Stimulated activated naive CD8-positive, alpha-beta T cell treated with anti-CD3 and anti-CD28 coated beads, Interleukin-15, Interleukin-2, amounts not matched to agents 100 ng/mL and 50 ng/mL, for 24 hours (primary cell): ENCODE measurements around the gene DLL4.
A peak's percentile ranks its signal among the peaks of the same experiment; 100 is the strongest.

Experiments
- H3K27ac Mint-ChIP-seq: one replicate; pipeline ENCODE4 v1.8.0; 2021; ENCODE audit warnings: mild to moderate bottlenecking, mixed read lengths
- H3K27me3 Mint-ChIP-seq: one replicate; pipeline ENCODE4 v1.8.0; 2021; ENCODE audit warnings: mixed read lengths
- H3K36me3 Mint-ChIP-seq: one replicate; pipeline ENCODE4 v1.8.0; 2021; ENCODE audit warnings: low read depth, mixed read lengths
- H3K4me1 Mint-ChIP-seq: one replicate; pipeline ENCODE4 v1.8.0; 2021; ENCODE audit warnings: low read depth, mixed read lengths
- H3K4me3 Mint-ChIP-seq: one replicate; pipeline ENCODE4 v1.8.0; 2021; ENCODE audit warnings: mild to moderate bottlenecking, mixed read lengths
- H3K9me3 Mint-ChIP-seq: one replicate; pipeline ENCODE4 v1.8.0; 2021; ENCODE audit warnings: mixed read lengths

Gene DLL4

DNA sequence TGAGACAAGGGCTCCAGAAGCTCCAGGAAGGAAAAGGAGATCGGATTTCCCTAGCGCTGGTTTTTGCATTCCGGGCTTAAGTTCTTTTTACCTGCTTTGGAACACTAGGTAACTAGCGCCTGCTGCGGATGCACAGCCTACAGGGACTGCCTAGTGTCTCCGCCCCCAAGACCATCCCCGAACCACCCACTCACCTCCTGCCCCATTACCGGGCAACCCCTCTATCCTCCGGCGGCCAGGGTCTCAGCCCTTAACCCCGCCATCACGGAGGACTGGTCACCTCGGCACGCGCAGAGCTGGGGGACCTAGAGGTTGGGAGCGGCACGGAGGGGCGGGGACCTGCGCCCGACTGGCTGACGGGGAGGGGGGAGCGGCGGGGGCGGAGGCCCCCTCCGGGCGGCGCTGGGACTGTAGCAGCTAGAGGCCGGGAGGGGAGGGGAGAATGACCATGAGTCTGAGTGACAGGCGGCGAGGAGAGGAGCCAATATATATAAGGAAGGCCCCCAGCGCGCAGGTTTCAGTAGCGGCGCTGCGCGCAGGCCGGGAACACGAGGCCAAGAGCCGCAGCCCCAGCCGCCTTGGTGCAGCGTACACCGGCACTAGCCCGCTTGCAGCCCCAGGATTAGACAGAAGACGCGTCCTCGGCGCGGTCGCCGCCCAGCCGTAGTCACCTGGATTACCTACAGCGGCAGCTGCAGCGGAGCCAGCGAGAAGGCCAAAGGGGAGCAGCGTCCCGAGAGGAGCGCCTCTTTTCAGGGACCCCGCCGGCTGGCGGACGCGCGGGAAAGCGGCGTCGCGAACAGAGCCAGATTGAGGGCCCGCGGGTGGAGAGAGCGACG is at the start of gene DLL4:
TSS of gene DLL4 (plus strand) at position 520 of the 839 bp plus-strand sequence. CDS start 329 bp downstream, outside the sequence.
- Mint-ChIP-seq H3K4me3 (peak within 1 kb of the TSS; percentile 60), H3K36me3 (no peaks in the 10 kb centered on the region), H3K27ac (no peak within 1 kb of the TSS), H3K4me1 (peaks cover 50% of the 10 kb centered on the region), H3K27me3 (peaks cover 66% of the 10 kb centered on the region), H3K9me3 (no peaks in the 10 kb centered on the region)

DNA sequence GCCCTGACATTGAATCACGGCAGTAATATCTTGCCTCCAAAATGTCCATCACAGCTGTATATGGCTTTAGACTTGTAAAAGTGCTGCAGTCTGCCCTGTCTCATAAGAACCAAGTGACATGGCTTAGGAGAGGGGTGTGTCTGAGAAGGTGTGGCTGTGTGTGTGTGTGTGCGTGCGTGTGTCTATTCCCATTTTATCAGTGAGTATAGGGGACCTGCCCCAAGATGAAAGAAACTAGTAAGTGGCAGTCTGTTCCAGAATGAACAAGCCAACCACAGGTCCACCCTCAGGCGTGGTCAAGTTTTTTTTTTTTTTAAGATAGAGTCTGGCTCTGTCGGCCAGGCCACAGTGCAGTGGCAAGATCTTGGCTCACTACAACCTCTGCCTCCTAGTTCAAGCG is 49.5 kb upstream of the DLL4 start:
- peaks cover 16% of the 10 kb centered on the region for H3K4me1 Mint-ChIP-seq
- H3K36me3 Mint-ChIP-seq: no peaks in the 10 kb centered on the region
- peaks cover 8% of the 10 kb centered on the region for H3K27me3 Mint-ChIP-seq
- no peak overlapping the region for H3K4me3 Mint-ChIP-seq
- no peaks in the 10 kb centered on the region for H3K9me3 Mint-ChIP-seq
- H3K27ac Mint-ChIP-seq: no peak overlapping the region

DNA sequence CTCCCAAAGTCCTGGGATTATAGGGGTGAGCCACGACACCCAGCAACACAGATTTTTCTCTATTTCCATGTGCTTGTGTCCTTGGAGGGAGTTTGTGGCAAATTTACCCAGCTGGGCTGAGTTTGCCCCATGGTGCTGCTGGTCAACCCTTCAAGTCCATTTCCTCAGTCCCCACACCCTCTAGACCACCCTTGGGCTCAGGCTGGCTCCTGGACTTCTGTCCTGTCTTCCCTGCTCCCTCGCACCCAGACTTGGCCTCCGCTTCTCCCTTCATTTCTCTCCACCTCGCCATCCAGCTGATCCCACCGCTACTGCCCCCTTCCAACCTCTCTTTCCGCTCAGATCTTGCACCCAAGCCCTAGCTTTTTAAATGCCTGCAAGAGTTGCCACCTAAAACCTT is 47.8 kb upstream of the DLL4 start:
- H3K36me3 Mint-ChIP-seq: no peaks in the 10 kb centered on the region
- H3K4me3 Mint-ChIP-seq: no peak overlapping the region
- H3K4me1 Mint-ChIP-seq: peaks cover 22% of the 10 kb centered on the region
- no peak overlapping the region for H3K27ac Mint-ChIP-seq
- H3K9me3 Mint-ChIP-seq: no peaks in the 10 kb centered on the region
- H3K27me3 Mint-ChIP-seq: peaks cover 3% of the 10 kb centered on the region

- Mint-ChIP-seq H3K4me1 (peaks cover 15% of the 10 kb centered on the region), H3K27me3 (no peaks in the 10 kb centered on the region), H3K9me3 (no peaks in the 10 kb centered on the region), H3K36me3 (no peaks in the 10 kb centered on the region), H3K27ac (no peak overlapping the region), H3K4me3 (no peak overlapping the region)
Observed at GRCh38 chr15:40886586-40886985, 42.6 kb upstream of the DLL4 start.

- Mint-ChIP-seq H3K27me3 (no peaks in the 10 kb centered on the region), H3K27ac (no peak overlapping the region), H3K4me1 (peaks cover 22% of the 10 kb centered on the region), H3K36me3 (no peaks in the 10 kb centered on the region), H3K4me3 (no peak overlapping the region), H3K9me3 (no peaks in the 10 kb centered on the region)
Observed at GRCh38 chr15:40889112-40889511, 40.0 kb upstream of the DLL4 start.

- Mint-ChIP-seq H3K27me3 (no peaks in the 10 kb centered on the region), H3K9me3 (no peaks in the 10 kb centered on the region), H3K4me1 (peaks cover 26% of the 10 kb centered on the region), H3K4me3 (no peak overlapping the region), H3K36me3 (peaks cover 4% of the 10 kb centered on the region), H3K27ac (no peak overlapping the region)
Observed at GRCh38 chr15:40891138-40891537, 38.0 kb upstream of the DLL4 start.

DNA sequence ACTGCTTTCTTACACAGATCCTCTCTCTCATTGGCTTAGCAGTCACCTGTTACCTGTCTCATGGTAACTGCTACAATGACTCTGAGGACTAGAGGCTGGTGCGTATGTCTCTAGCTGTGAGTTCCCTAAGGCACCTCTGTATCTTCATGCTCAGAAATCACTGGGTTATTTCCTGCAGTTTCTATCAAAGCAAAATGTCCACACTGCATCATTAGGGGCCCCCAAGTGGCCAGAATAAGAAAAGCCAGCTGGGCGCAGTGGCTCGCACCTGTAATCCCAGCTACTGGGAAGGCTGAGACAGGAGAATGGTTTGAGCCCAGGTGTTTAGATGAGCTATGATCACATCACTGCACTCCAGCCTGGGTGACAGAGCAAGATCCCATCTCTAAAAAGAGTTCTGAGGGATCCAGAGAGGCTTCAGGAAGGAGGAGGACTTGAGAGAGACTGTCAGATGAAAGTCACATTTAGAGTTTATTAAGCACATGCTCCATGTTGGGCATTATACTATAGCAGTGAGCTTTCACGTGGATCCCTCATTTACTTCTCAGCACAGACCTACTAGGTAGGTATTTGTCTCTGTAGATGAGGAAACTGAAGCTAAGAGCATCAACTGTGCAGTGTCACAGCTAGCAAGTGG is 37.2 kb upstream of the DLL4 start:
- H3K4me3 Mint-ChIP-seq: no peak overlapping the region
- no peak overlapping the region for H3K27ac Mint-ChIP-seq
- no peaks in the 10 kb centered on the region for H3K9me3 Mint-ChIP-seq
- no peaks in the 10 kb centered on the region for H3K27me3 Mint-ChIP-seq
- peaks cover 5% of the 10 kb centered on the region for H3K36me3 Mint-ChIP-seq
- peaks cover 26% of the 10 kb centered on the region for H3K4me1 Mint-ChIP-seq

- H3K4me3 Mint-ChIP-seq: no peak overlapping the region
- no peak overlapping the region for H3K27ac Mint-ChIP-seq
- H3K36me3 Mint-ChIP-seq: peaks cover 11% of the 10 kb centered on the region
- peaks cover 26% of the 10 kb centered on the region for H3K4me1 Mint-ChIP-seq
- no peaks in the 10 kb centered on the region for H3K9me3 Mint-ChIP-seq
- no peaks in the 10 kb centered on the region for H3K27me3 Mint-ChIP-seq
Observed at GRCh38 chr15:40892447-40893012, 36.6 kb upstream of the DLL4 start.

DNA sequence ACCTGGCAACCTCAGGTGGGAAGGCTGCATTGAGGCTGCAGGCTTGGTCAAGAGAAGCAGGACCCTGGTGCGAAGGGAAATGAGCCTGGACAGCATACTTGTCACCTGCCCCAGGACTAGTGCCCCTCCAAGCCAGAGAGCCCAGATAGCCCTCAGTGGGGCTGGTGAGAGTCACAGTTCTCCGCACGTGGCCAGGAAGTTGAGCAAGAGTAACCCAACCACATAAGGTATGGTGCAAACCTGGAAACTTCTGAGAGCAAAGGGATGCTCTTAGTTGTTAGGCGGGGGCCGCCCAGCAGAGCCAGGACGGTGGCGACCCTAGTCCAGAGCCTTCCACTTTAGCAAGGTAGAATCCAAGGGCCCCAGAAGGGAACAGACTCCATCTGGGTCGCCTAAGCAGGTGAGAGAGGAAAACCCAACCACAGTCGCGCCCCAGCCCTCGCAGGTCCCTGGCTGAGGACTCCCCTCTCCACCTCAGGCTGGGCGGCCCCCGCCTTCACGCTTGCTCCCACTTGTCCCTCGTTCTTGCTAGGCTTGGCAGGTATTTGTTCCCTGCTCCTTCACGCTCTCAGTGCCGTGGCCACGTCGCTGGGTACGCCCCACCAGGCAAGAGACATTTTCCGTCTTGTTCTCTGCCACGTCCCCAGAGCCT is 36.0 kb upstream of the DLL4 start:
- H3K9me3 Mint-ChIP-seq: no peaks in the 10 kb centered on the region
- H3K27me3 Mint-ChIP-seq: no peaks in the 10 kb centered on the region
- peaks cover 14% of the 10 kb centered on the region for H3K36me3 Mint-ChIP-seq
- H3K4me1 Mint-ChIP-seq: peaks cover 26% of the 10 kb centered on the region
- H3K27ac Mint-ChIP-seq: no peak overlapping the region
- peak overlapping the region; percentile 23 for H3K4me3 Mint-ChIP-seq

DNA sequence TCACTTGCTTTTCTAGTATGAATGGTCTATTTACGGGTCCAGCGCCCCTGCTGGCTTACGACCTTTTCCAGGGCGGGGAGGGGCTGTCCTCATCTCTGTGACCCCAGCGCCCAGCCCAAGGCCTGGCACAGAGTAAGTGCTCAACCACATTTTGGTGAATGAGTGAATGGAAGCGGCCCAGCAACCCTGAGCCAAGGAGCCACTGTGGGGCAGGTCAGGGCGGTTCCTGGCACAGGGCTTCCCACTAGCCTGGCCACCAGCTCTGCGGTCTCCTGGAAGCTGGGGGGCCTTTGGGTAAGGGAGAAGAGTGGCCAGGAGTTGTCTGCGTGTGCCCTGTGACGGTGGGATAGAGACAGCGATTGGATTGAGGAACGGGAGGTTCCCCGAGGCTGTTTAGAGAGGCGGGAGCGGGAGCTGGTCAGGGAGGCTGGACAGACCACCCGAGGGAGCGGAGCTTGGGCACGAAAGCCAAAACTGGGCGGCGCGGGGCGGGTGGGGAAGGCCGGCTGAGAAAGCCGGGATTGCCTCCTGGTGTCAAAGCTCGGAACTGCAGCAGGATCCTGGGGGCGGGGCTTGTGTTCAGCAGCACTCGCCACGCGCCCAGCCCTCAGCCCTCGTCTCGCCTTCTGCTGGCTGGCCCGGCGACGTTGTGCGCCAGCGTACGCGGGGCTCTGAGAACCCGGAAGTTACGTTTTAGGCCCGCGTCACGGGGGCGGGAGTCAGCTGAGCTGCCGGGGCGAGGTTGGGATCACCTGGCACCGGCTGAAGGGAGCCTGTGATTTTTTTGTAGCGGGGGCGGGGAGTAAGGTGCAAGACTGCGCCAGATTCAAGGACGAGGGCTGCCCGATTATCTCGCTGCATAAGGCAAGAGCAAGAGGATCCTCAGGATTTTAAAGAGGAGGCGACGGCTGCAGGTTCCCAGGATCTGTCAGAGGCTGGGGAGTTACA is 35.1 kb upstream of the DLL4 start, which contains the start of gene VPS18:
TSS of gene VPS18 (plus strand) at position 718 of the 948 bp plus-strand sequence. CDS start 319 bp downstream, outside the sequence.
- no peaks in the 10 kb centered on the region for H3K9me3 Mint-ChIP-seq
- peaks cover 26% of the 10 kb centered on the region for H3K4me1 Mint-ChIP-seq
- H3K27me3 Mint-ChIP-seq: no peaks in the 10 kb centered on the region
- peaks cover 19% of the 10 kb centered on the region for H3K36me3 Mint-ChIP-seq
- peak within 1 kb of the TSS; percentile 93 for H3K27ac Mint-ChIP-seq
- H3K4me3 Mint-ChIP-seq: peak within 1 kb of the TSS; percentile 97

DNA sequence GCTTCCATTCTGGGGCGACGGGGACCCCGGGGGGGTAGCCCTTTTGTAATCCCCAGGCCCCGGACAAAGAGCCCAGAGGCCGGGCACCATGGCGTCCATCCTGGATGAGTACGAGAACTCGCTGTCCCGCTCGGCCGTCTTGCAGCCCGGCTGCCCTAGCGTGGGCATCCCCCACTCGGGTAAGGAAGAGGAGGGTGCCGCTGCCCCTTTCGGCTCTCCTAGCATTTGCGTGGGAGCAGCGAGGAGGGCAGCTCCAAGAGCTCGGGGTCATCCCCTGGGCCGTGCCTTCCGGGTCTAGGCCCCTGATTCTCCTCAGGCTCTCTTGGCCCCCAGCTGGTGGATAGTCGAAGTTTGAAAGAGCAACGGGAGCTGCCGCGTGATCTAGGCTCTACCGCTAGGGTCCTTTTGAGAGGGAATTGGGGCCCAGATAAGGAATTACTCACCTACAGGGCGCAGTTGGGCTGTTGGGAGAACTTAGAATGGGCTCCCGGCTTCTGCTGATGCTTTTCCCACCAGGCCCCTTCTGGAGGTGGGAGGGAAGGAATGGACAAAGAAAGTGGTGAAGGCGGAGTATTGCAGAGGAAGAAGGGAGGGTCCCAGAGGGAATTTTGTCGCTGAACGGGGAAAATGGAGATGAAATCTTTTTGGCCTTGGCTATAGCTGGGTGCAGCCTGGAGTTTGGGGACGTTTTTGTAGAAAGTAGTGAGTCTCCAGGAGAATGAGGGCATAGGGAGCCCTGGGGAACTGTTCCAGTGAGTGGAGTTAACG is 34.3 kb upstream of the DLL4 start:
- H3K4me1 Mint-ChIP-seq: peaks cover 26% of the 10 kb centered on the region
- H3K27me3 Mint-ChIP-seq: no peaks in the 10 kb centered on the region
- H3K9me3 Mint-ChIP-seq: no peaks in the 10 kb centered on the region
- peak overlapping the region; percentile 97 for H3K4me3 Mint-ChIP-seq
- H3K36me3 Mint-ChIP-seq: peaks cover 20% of the 10 kb centered on the region
- peak overlapping the region; percentile 93 for H3K27ac Mint-ChIP-seq

DNA sequence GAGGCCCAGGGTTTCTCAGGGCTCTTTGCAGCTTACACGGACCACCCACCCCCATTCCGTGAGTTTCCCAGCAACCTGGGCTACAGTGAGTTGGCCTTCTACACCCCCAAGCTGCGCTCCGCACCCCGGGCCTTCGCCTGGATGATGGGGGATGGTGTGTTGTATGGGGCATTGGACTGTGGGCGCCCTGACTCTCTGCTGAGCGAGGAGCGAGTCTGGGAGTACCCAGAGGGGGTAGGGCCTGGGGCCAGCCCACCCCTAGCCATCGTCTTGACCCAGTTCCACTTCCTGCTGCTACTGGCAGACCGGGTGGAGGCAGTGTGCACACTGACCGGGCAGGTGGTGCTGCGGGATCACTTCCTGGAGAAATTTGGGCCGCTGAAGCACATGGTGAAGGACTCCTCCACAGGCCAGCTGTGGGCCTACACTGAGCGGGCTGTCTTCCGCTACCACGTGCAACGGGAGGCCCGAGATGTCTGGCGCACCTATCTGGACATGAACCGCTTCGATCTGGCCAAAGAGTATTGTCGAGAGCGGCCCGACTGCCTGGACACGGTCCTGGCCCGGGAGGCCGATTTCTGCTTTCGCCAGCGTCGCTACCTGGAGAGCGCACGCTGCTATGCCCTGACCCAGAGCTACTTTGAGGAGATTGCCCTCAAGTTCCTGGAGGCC is 29.5 kb upstream of the DLL4 start:
- no peaks in the 10 kb centered on the region for H3K27me3 Mint-ChIP-seq
- no peak overlapping the region for H3K27ac Mint-ChIP-seq

More for the DNA sequence above, 29.5 kb upstream of the DLL4 start:
- H3K36me3 Mint-ChIP-seq: peaks cover 40% of the 10 kb centered on the region
- H3K9me3 Mint-ChIP-seq: no peaks in the 10 kb centered on the region
- peaks cover 33% of the 10 kb centered on the region for H3K4me1 Mint-ChIP-seq
- H3K4me3 Mint-ChIP-seq: no peak overlapping the region
